ENCODE data around the gene ZNF653.

GRCh38 chr19:11485245-11485837 is 20.3 kb downstream of the ZNF653 start:
- TF ChIP-seq CTCF (IDR thresholded peaks at IDR 0.05; ENCODE audit: extremely low read depth in 1 of 2, insufficient read depth in 1 of 2, low read depth in 1 of 2, low read length in 2 of 2): no peak
- no peak for TF ChIP-seq JUN (IDR thresholded peaks at IDR 0.05; ENCODE audit: borderline replicate concordance, insufficient read depth, insufficient read length, low read depth)
- no peak for TF ChIP-seq POLR2A (IDR thresholded peaks at IDR 0.05; ENCODE audit: low read depth, low read length)
- no peak for TF ChIP-seq EZH2 (IDR thresholded peaks at IDR 0.05; ENCODE audit: borderline replicate concordance, low read depth, low read length, severe bottlenecking)
- no peak for TF ChIP-seq FOS (IDR thresholded peaks at IDR 0.05; ENCODE audit: borderline replicate concordance, insufficient read depth, low read length)
- TF ChIP-seq MAX (IDR thresholded peaks at IDR 0.05; ENCODE audit: insufficient read depth, insufficient read length): no peak
- TF ChIP-seq POLR2AphosphoS5 (IDR thresholded peaks at IDR 0.05; ENCODE audit: insufficient read depth, low read depth, low read length): no peak
- TF ChIP-seq GATA2 (IDR thresholded peaks at IDR 0.05; ENCODE audit: insufficient read depth, insufficient read length, low read depth, low read length): no peak
- TF ChIP-seq MYC (IDR thresholded peaks at IDR 0.05; ENCODE audit: low read depth, low read length): no peak
